WTC11 (cell line): ENCODE results near the gene LLGL2. TPM values are rescaled to one million over a fixed set of nuclear protein-coding genes. Genes with fewer than 3 reads are reported as not detected.

Experiments used
- ATAC-seq: fragments of 200-7000 bp; cut with Tn5 transposase; 2 replicates; pipeline ENCODE4 v1.10.0; 2021; ENCODE audit warnings: mild to moderate bottlenecking, moderate library complexity
- CTCF ChIA-PET: fragments of 300-600 bp; sonication (Branson Sonifier 250); formaldehyde crosslinking; loops from one replicate; lab custom pipeline; 2021; ENCODE audit warnings: antibody characterized with exemption; lab: Charles Lee
- POLR2A ChIA-PET: fragments of 350-600 bp; sonication (Branson Sonifier 250); formaldehyde crosslinking; loops from one replicate; lab custom pipeline; 2021; ENCODE audit warnings: antibody characterized with exemption; lab: Charles Lee
- DNase-seq: peaks from one replicate; pipeline ENCODE4 v3.0.0; 2021; ENCODE audit warnings: low spot score
- H3K27ac Mint-ChIP-seq: 2 replicates; pipeline ENCODE4 v1.8.0; 2021; ENCODE audit warnings: mixed read lengths
- H3K27me3 Mint-ChIP-seq: 2 replicates; pipeline ENCODE4 v1.8.0; 2021; ENCODE audit warnings: low read depth, mild to moderate bottlenecking, moderate library complexity, mixed read lengths
- H3K36me3 Mint-ChIP-seq: 2 replicates; pipeline ENCODE4 v1.8.0; 2021; ENCODE audit warnings: mixed read lengths
- H3K4me1 Mint-ChIP-seq: 2 replicates; pipeline ENCODE4 v1.8.0; 2022; ENCODE audit warnings: mixed read lengths
- H3K4me3 Mint-ChIP-seq: 2 replicates; pipeline ENCODE4 v1.8.0; 2021; ENCODE audit warnings: mild to moderate bottlenecking, moderate library complexity, mixed read lengths
- H3K9me3 Mint-ChIP-seq: 2 replicates; pipeline ENCODE4 v1.8.0; 2021; ENCODE audit warnings: mixed read lengths
- CBFB ChIP-seq: sonication (generic); formaldehyde crosslinking; IDR thresholded peaks from 2 replicates; pipeline ENCODE4 v1.8.1; 2022; ENCODE audit warnings: mild to moderate bottlenecking, low read depth, missing genetic modification reagents
- EMX1 ChIP-seq: fragments of 250-450 bp; sonication (Bioruptor Pico); IDR thresholded peaks from 2 replicates; pipeline ENCODE4 v1.8.0; 2021; ENCODE audit warnings: mild to moderate bottlenecking
- FOXK1 ChIP-seq: sonication (generic); formaldehyde crosslinking; IDR thresholded peaks from 2 replicates; pipeline ENCODE4 v1.8.0; 2022; ENCODE audit warnings: mild to moderate bottlenecking, moderate library complexity, missing genetic modification reagents
- HMGA2 ChIP-seq: fragments of 250-450 bp; sonication (Bioruptor Pico); IDR thresholded peaks from 2 replicates; pipeline ENCODE4 v1.4.0; 2021; ENCODE audit warnings: mild to moderate bottlenecking, moderate library complexity
- JAZF1 ChIP-seq: fragments of 250-450 bp; sonication (Bioruptor Pico); IDR thresholded peaks from 2 replicates; pipeline ENCODE4 v1.9.0; 2021; ENCODE audit warnings: moderate library complexity, mild to moderate bottlenecking, inconsistent platforms
- JUN ChIP-seq: sonication (generic); formaldehyde crosslinking; IDR thresholded peaks from 2 replicates; pipeline ENCODE4 v1.8.0; 2023; ENCODE audit warnings: mild to moderate bottlenecking, missing genetic modification reagents
- MYBL2 ChIP-seq: sonication (generic); formaldehyde crosslinking; IDR thresholded peaks from 2 replicates; pipeline ENCODE4 v1.8.1; 2023; ENCODE audit warnings: mild to moderate bottlenecking, moderate library complexity, missing genetic modification reagents
- RORB ChIP-seq: fragments of 250-450 bp; sonication (Bioruptor Pico); IDR thresholded peaks from 2 replicates; pipeline ENCODE4 v1.9.0; 2021; ENCODE audit warnings: mild to moderate bottlenecking
- SMAD4 ChIP-seq: sonication (generic); formaldehyde crosslinking; IDR thresholded peaks from 2 replicates; pipeline ENCODE4 v1.8.0; 2022; ENCODE audit warnings: mild to moderate bottlenecking, missing genetic modification reagents
- SOX15 ChIP-seq: fragments of 250-450 bp; sonication (Bioruptor Pico); IDR thresholded peaks from 2 replicates; pipeline ENCODE4 v1.9.0; 2021; ENCODE audit warnings: mild to moderate bottlenecking
- SP1 ChIP-seq: sonication (generic); formaldehyde crosslinking; conservative IDR thresholded peaks from 2 replicates; pipeline ENCODE4 v1.8.1; 2022; ENCODE audit warnings: missing genetic modification reagents
- ZNF121 ChIP-seq: sonication (generic); formaldehyde crosslinking; IDR thresholded peaks from 2 replicates; pipeline ENCODE4 v1.8.0; 2023; ENCODE audit warnings: missing genetic modification reagents
- ZNF138 ChIP-seq: sonication (generic); formaldehyde crosslinking; conservative IDR thresholded peaks from 2 replicates; pipeline ENCODE4 v1.8.1; 2022; ENCODE audit warnings: mild to moderate bottlenecking, moderate library complexity, missing genetic modification reagents
- ZNF317 ChIP-seq: sonication (generic); formaldehyde crosslinking; IDR thresholded peaks from 2 replicates; pipeline ENCODE4 v1.8.1; 2023; ENCODE audit warnings: low read depth, mild to moderate bottlenecking, moderate library complexity, missing genetic modification reagents, borderline replicate concordance
- ZNF512 ChIP-seq: sonication (generic); formaldehyde crosslinking; IDR thresholded peaks from 2 replicates; pipeline ENCODE4 v1.8.1; 2022; ENCODE audit warnings: missing genetic modification reagents, borderline replicate concordance
- total RNA-seq: library from RNA; stranded (reverse); gene quantifications from 3 replicates; pipeline ENCODE4 v1.2.3, GENCODE V29; 2021
- TF ChIP-seq, protein P1 (sequence below): sonication (generic); formaldehyde crosslinking; IDR thresholded peaks from 2 replicates; pipeline ENCODE4 v1.8.0; 2023; ENCODE audit warnings: missing genetic modification reagents, mild to moderate bottlenecking, borderline replicate concordance
- TF ChIP-seq, protein P2 (sequence below): sonication (generic); formaldehyde crosslinking; IDR thresholded peaks from 2 replicates; pipeline ENCODE4 v1.8.0; 2022; ENCODE audit warnings: mild to moderate bottlenecking, missing genetic modification reagents
- TF ChIP-seq, protein P3 (sequence below): fragments of 250-450 bp; sonication (Bioruptor Pico); IDR thresholded peaks from 2 replicates; pipeline ENCODE4 v1.9.0; 2021; ENCODE audit warnings: mild to moderate bottlenecking

Gene LLGL2
- total RNA-seq, 1 experiment from 2014 or later, result 103 TPM

GRCh38 chr17:75506134-75506533 is 19.4 kb upstream of the LLGL2 start (continued):
- no peak for TF ChIP-seq RORB (CRISPR knock-in tag)
- TF ChIP-seq SP1, result no peak
- no peak for TF ChIP-seq ZNF138 (CRISPR knock-in tag)
- no peak for TF ChIP-seq HMGA2 (CRISPR knock-in tag)
- no peak for TF ChIP-seq ZNF121 (CRISPR knock-in tag)
- no peak for TF ChIP-seq SMAD4 (CRISPR knock-in tag)
- TF ChIP-seq CBFB (CRISPR knock-in tag), result no peak
- TF ChIP-seq, protein P1, sequence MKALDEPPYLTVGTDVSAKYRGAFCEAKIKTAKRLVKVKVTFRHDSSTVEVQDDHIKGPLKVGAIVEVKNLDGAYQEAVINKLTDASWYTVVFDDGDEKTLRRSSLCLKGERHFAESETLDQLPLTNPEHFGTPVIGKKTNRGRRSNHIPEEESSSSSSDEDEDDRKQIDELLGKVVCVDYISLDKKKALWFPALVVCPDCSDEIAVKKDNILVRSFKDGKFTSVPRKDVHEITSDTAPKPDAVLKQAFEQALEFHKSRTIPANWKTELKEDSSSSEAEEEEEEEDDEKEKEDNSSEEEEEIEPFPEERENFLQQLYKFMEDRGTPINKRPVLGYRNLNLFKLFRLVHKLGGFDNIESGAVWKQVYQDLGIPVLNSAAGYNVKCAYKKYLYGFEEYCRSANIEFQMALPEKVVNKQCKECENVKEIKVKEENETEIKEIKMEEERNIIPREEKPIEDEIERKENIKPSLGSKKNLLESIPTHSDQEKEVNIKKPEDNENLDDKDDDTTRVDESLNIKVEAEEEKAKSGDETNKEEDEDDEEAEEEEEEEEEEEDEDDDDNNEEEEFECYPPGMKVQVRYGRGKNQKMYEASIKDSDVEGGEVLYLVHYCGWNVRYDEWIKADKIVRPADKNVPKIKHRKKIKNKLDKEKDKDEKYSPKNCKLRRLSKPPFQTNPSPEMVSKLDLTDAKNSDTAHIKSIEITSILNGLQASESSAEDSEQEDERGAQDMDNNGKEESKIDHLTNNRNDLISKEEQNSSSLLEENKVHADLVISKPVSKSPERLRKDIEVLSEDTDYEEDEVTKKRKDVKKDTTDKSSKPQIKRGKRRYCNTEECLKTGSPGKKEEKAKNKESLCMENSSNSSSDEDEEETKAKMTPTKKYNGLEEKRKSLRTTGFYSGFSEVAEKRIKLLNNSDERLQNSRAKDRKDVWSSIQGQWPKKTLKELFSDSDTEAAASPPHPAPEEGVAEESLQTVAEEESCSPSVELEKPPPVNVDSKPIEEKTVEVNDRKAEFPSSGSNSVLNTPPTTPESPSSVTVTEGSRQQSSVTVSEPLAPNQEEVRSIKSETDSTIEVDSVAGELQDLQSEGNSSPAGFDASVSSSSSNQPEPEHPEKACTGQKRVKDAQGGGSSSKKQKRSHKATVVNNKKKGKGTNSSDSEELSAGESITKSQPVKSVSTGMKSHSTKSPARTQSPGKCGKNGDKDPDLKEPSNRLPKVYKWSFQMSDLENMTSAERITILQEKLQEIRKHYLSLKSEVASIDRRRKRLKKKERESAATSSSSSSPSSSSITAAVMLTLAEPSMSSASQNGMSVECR (CRISPR knock-in tag), result no peak
- TF ChIP-seq MYBL2, result no peak
- TF ChIP-seq JUN (CRISPR knock-in tag), result no peak
- TF ChIP-seq EMX1 (CRISPR knock-in tag), result no peak
- TF ChIP-seq, all 79 proteins: peak for 0

DNA sequence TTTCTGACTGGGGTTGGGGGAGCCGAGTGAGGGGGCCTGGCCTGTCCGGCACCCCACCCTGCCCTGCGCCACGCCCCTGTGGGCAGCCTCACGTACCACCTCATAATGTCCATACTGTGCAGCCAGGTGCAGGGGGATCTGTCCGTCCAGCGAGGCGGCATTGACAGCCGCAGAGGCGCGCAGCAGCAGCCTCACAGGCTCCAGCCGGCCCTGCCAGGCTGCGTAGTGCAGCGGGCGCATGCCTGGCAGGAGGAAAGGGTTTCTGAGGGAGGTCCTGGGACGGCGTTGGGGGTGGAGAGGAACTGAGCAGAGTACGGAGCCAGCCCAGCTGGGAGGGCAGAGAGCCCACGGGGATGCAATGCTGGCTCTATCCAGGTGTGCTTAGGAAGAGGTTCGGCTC is 18.6 kb upstream of the LLGL2 start:
- DNase-seq (no peak), ATAC-seq (no peak)
- Mint-ChIP-seq H3K9me3 (no peaks in the 10 kb centered on the region), H3K36me3 (0 out of 2 replicates have a peak, but pooled peaks cover 4% of the 10 kb centered on the region), H3K4me1 (no peaks in the 10 kb centered on the region), H3K27me3 (no peaks in the 10 kb centered on the region), H3K4me3 (no peak overlapping the region), H3K27ac (no peak overlapping the region)
- POLR2A ChIA-PET, result interaction anchor here (0.5 kb wide), 1 partner anchor 102 kb away, joined by 3 read pairs; no protein-coding TSS in a partner anchor
- CTCF ChIA-PET, result interaction anchor here (1.5 kb wide), 1 partner anchor 108 kb away, joined by 3 read pairs; no protein-coding TSS in a partner anchor
- no peak for TF ChIP-seq JAZF1
- no peak for TF ChIP-seq FOXK1 (CRISPR knock-in tag)
- TF ChIP-seq, protein P2, sequence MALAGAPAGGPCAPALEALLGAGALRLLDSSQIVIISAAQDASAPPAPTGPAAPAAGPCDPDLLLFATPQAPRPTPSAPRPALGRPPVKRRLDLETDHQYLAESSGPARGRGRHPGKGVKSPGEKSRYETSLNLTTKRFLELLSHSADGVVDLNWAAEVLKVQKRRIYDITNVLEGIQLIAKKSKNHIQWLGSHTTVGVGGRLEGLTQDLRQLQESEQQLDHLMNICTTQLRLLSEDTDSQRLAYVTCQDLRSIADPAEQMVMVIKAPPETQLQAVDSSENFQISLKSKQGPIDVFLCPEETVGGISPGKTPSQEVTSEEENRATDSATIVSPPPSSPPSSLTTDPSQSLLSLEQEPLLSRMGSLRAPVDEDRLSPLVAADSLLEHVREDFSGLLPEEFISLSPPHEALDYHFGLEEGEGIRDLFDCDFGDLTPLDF (CRISPR knock-in tag), result no peak
- no peak for TF ChIP-seq SOX15 (CRISPR knock-in tag)
- no peak for TF ChIP-seq JUN (CRISPR knock-in tag)
- TF ChIP-seq ZNF317 (CRISPR knock-in tag), result no peak
- no peak for TF ChIP-seq ZNF512
- TF ChIP-seq, protein P3, sequence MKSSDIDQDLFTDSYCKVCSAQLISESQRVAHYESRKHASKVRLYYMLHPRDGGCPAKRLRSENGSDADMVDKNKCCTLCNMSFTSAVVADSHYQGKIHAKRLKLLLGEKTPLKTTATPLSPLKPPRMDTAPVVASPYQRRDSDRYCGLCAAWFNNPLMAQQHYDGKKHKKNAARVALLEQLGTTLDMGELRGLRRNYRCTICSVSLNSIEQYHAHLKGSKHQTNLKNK (CRISPR knock-in tag), result no peak
- TF ChIP-seq, all 79 proteins: peak for 0
